Thoracic aorta (tissue), 2 donors: ENCODE measurements around the gene KEAP1. TPM values are rescaled to one million over a fixed set of nuclear protein-coding genes. Genes with fewer than 3 reads are reported as not detected.

Experiments
- ATAC-seq: fragments of 150-250 bp; one replicate; pipeline ENCODE4 v1.8.0; 2017; ENCODE audit warnings: low read depth; ENCODE audit not compliant: insufficient number of reproducible peaks, low FRiP score
- DNase-seq: peaks from one replicate; pipeline ENCODE4 v3.0.0-alpha.2; 2020; ENCODE audit warnings: low spot score
- H3K27ac ChIP-seq, 2 donors: fragments of 200-600 bp; sonication (generic); 1 replicate in 1 of 2; 2 replicates in 1 of 2; pipeline ENCODE4 v1.5.1; 2016; ENCODE audit warnings: mild to moderate bottlenecking in 2 of 2, moderate library complexity in 2 of 2
- H3K27me3 ChIP-seq: fragments of 200-600 bp; sonication (generic); replicated peaks from 2 replicates; pipeline ENCODE4 v1.6.0; 2016; ENCODE audit warnings: mild to moderate bottlenecking; ENCODE audit not compliant: insufficient read depth
- H3K36me3 ChIP-seq: fragments of 200-600 bp; sonication (generic); one replicate; pipeline ENCODE4 v1.5.1; 2016
- H3K4me1 ChIP-seq, 2 donors: fragments of 200-600 bp; sonication (generic); 1 replicate in 1 of 2; 2 replicates in 1 of 2; pipeline versions ENCODE4 v1.5.1 to v1.6.0; 2016; ENCODE audit warnings: low read depth in 2 of 2, mild to moderate bottlenecking in 1 of 2; ENCODE audit not compliant: control insufficient read depth in 1 of 2
- H3K4me3 ChIP-seq: fragments of 200-600 bp; sonication (generic); 2 replicates; pipeline ENCODE4 v1.5.1; 2016; ENCODE audit warnings: mild to moderate bottlenecking
- H3K9me3 ChIP-seq: fragments of 200-600 bp; sonication (generic); 2 replicates; pipeline ENCODE4 v1.5.1; 2016
- total RNA-seq, 2 donors: library from RNA; depleted of rRNA; stranded (reverse); fragments of >200 nt; gene quantifications; one replicate each; pipeline versions ENCODE4 v1.1.0 to v1.2.3, GENCODE V29; 2016
- TF ChIP-seq, protein P1 (sequence below): fragments of 200-600 bp; sonication (generic); IDR thresholded peaks from one replicate; pipeline ENCODE4 v1.5.1; 2019; ENCODE audit warnings: antibody characterized with exemption

KEAP1 gene
- total RNA-seq, 2 donors from 2014 or later: 42.0 to 57.3 TPM

DNA sequence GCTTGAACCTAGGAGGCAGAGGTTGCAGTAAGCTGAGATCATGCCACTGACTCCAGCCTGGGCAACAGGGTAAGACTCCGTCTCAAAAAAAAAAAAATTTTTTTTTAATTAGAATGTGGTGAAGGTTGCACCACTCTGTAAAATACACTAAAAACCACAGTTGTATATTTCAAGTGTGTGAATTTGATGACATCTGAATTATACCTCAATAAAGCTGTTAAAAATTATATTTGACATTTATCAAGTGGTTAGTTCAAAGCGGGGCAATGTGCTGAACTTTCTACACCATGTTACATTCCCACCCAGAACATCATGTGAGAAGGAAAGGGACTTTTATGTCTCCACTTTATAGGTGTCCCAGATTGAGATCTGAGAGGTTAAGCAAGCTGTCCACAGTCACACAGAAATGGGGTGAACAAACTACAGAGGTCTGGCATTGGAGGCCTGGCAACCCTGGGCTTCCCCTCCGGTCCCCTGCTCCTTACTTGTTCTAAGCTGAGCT lies 20.0 kb upstream of the KEAP1 start:
- Histone ChIP-seq H3K4me3 (no peak overlapping the region), H3K27ac (no peak overlapping the region), H3K9me3 (no peaks in the 10 kb centered on the region), H3K36me3 (no peaks in the 10 kb centered on the region), H3K27me3 (no peaks in the 10 kb centered on the region), H3K4me1 (peaks cover 0 to 7% of the 10 kb centered on the region in 2 donors)
- TF ChIP-seq, protein P1, sequence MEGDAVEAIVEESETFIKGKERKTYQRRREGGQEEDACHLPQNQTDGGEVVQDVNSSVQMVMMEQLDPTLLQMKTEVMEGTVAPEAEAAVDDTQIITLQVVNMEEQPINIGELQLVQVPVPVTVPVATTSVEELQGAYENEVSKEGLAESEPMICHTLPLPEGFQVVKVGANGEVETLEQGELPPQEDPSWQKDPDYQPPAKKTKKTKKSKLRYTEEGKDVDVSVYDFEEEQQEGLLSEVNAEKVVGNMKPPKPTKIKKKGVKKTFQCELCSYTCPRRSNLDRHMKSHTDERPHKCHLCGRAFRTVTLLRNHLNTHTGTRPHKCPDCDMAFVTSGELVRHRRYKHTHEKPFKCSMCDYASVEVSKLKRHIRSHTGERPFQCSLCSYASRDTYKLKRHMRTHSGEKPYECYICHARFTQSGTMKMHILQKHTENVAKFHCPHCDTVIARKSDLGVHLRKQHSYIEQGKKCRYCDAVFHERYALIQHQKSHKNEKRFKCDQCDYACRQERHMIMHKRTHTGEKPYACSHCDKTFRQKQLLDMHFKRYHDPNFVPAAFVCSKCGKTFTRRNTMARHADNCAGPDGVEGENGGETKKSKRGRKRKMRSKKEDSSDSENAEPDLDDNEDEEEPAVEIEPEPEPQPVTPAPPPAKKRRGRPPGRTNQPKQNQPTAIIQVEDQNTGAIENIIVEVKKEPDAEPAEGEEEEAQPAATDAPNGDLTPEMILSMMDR: no peak
- no peak for ATAC-seq
- no peak for DNase-seq

DNA sequence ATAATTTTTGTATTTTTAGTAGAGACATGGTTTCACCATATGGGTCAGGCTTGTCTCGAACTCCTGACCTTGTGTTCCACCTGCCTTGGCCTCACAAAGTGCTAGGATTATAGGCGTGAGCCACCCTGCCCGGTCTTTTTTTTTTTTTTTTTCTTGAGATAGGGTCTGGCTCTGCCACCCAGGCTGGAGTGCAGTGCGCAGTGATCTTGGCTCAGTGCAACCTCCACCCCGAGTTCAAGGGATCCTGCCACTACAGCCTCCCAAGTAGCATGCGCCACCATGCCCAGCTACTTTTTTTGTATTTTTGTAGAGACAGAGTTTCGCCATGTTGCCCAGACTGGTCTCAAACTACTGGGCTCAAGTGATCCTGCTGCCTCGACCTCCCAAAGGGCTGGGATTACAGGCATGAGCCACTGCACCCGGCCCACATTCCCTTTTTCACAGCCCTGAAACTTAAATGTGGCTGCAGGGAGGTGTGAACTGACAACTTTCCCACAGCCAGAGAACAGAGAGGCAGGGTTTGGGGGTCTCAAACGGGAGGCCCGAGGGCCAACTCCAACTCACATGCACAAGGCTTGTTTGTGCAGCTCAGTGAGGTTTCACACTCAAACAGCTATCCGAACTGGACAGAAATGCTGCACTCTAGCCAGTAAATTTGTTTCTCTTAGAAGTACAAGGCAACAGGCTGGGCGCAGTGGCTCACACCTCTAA lies 18.5 kb upstream of the KEAP1 start:
- Histone ChIP-seq H3K4me3 (no peak overlapping the region), H3K27me3 (no peaks in the 10 kb centered on the region)
- TF ChIP-seq, protein P1: no peak

DNA sequence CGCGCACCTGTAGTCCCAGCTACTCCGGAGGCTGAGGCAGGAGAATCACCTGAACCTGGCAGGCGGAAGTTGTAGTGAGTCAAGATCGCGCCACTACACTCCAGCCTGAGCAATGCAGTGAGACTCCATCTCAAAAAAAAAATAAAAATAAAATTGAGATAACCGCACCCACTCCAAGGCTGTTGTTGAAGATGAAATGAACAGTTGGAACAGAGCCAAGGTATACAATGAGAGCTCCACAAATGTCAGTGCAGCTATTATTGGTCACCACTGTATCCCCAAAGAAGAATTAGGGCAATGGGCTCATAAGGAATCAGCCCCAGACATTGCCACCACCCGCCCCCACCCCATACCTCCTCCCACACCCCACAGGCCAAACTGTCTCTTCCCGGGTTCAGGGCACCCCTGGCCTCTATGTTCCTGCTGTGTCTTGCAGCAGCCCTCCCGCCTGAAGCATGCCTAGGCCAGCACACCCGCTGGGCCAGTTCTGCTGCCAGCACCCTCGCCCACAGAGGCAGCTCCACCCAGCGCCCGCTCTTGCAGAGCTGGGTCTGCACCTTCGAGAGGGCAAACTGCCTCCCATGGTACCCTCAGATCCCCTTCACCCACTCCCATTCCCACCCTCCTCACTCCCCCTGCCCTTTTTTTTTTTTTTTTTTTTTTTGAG lies 17.6 kb upstream of the KEAP1 start:
- Histone ChIP-seq H3K36me3 (no peaks in the 10 kb centered on the region), H3K4me1 (peaks cover 5 to 20% of the 10 kb centered on the region in 2 donors), H3K9me3 (no peaks in the 10 kb centered on the region), H3K27ac (no peak overlapping the region), H3K27me3 (no peaks in the 10 kb centered on the region), H3K4me3 (no peak overlapping the region)
- ATAC-seq: no peak
- TF ChIP-seq, protein P1: no peak
- DNase-seq: no peak

More for the DNA sequence above, 18.5 kb upstream of the KEAP1 start:
- ATAC-seq (no peak), DNase-seq (no peak)
- Histone ChIP-seq H3K4me1 (peaks cover 5 to 20% of the 10 kb centered on the region in 2 donors), H3K27ac (no peak overlapping the region), H3K36me3 (no peaks in the 10 kb centered on the region), H3K9me3 (no peaks in the 10 kb centered on the region)

DNA sequence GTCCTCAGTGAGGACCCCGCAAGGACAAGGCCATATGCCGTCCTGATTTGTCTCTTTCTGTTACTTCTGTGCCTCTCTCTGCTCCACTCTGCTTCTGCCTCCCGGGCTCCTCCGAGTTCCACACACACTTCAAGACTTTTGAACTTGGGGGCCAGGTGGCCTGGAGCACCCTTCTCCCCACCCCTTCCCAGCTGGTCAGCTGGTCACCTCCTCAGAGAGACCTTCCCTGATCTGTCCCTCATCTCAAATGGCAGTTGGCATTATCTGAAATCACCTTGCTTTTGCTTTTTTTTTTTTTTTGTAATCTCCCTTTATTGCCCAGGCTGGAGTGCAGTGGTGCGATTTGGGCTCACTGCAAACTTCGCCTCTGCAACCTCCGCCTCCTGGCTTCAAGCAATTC lies 16.3 kb upstream of the KEAP1 start:
- H3K27ac ChIP-seq: no peak overlapping the region
- TF ChIP-seq, protein P1: no peak
- H3K9me3 ChIP-seq: no peaks in the 10 kb centered on the region
- no peaks in the 10 kb centered on the region for H3K36me3 ChIP-seq
- peaks cover 5 to 20% of the 10 kb centered on the region in 2 donors for H3K4me1 ChIP-seq
- no peaks in the 10 kb centered on the region for H3K27me3 ChIP-seq
- no peak for DNase-seq
- H3K4me3 ChIP-seq: no peak overlapping the region
- ATAC-seq: no peak
